ENCODE results near the gene ABCC5. TPM values are rescaled to one million over a fixed set of nuclear protein-coding genes. Genes with fewer than 3 reads are reported as not detected.

The ABCC5 gene
- total and polyA plus RNA-seq, 2 of the 8 experiments (the other 6 are each of a cell fraction or from before 2014, with no cell fraction given): 25.3 to 40.8 TPM

DNA sequence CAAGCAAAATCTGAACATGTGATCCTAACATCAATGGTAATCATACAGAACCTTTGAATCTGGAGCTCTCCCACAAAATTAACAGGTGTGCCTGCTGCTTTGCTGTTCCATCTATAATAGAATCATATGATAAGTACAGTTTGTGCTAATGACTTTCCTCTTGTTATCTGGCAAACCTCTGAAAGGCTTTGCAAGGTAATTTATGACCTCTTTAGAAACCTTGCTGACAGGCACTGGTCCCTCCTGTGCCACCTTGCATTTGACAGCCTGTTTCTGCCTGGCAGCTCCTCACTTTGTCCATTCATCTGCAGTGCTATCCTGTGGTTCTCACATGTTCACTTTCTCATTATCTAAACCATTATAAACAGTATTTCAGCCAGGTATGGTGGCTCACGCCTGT lies 24.9 kb upstream of the ABCC5 start (continued):
- TF ChIP-seq KDM4A (IDR thresholded peaks at IDR 0.05; ENCODE audit: low read depth, low read length, severe bottlenecking) (no peak), MAFK (IDR thresholded peaks at IDR 0.05; ENCODE audit: low read depth, low read length) (no peak), BACH1 (IDR thresholded peaks at IDR 0.05; ENCODE audit: low read length) (no peak), CTCF (IDR thresholded peaks at IDR 0.05; ENCODE audit: control extremely low read depth in 1 of 3, insufficient read depth in 1 of 3, low read depth in 1 of 3, low read length in 3 of 3) (no peak)

Data from H1 (cell line).